Fibroblast of lung (primary cell): ENCODE measurements around the gene HTT. TPM values are rescaled to one million over a fixed set of nuclear protein-coding genes. Genes with fewer than 3 reads are reported as not detected.

Experiments used
- DNase-seq, 2 donors: peaks; one replicate each; pipeline versions ENCODE4 v3.0.0 to v3.0.0-alpha.2; 2010; ENCODE audit warnings: low read depth in 2 of 2
- H2AFZ ChIP-seq: 2 replicates; pipeline ENCODE4 v1.5.1; 2012; ENCODE audit warnings: low read length, control low read depth, inconsistent platforms
- H3K27ac ChIP-seq: 2 replicates; pipeline ENCODE4 v1.5.1; 2011; ENCODE audit warnings: low read length, control low read depth; ENCODE audit not compliant: insufficient read depth
- H3K27me3 ChIP-seq: 2 replicates; pipeline ENCODE4 v1.5.1; 2011; ENCODE audit warnings: mild to moderate bottlenecking, low read length; ENCODE audit not compliant: control insufficient read depth, insufficient read depth
- H3K36me3 ChIP-seq: 2 replicates; pipeline ENCODE4 v1.5.1; 2011; ENCODE audit warnings: low read length; ENCODE audit not compliant: control insufficient read depth, insufficient read depth
- H3K4me1 ChIP-seq: 2 replicates; pipeline ENCODE4 v1.5.1; 2011; ENCODE audit warnings: low read length; ENCODE audit not compliant: control insufficient read depth, insufficient read depth; ENCODE audit errors: extremely low read depth
- H3K4me2 ChIP-seq: 2 replicates; pipeline ENCODE4 v1.5.1; 2011; ENCODE audit warnings: low read length, control low read depth; ENCODE audit not compliant: insufficient read depth; ENCODE audit errors: extremely low read depth
- H3K4me3 ChIP-seq, 4 experiments: fragments of 200-600 bp in 1 of 4; sonication (generic) in 1 of 4; replicated peaks in 1 of 4; 2 replicates each; pipeline ENCODE4 v1.5.1; 2011 to 2016; ENCODE audit warnings: low read length in 4 of 4, low read depth in 3 of 4, mild to moderate bottlenecking in 3 of 4, control low read depth in 2 of 4, inconsistent platforms in 1 of 4, mixed read lengths in 1 of 4; ENCODE audit not compliant: insufficient read depth in 1 of 4; ENCODE audit errors: control extremely low read depth in 1 of 4
- H3K79me2 ChIP-seq: 2 replicates; pipeline ENCODE4 v1.5.1; 2012; ENCODE audit warnings: mild to moderate bottlenecking, low read length, inconsistent platforms; ENCODE audit not compliant: control insufficient read depth, insufficient read depth
- H3K9ac ChIP-seq: 2 replicates; pipeline ENCODE4 v1.5.1; 2011; ENCODE audit warnings: mild to moderate bottlenecking, low read length, control low read depth; ENCODE audit not compliant: insufficient read depth
- H3K9me3 ChIP-seq: 2 replicates; pipeline ENCODE4 v1.5.1; 2012; ENCODE audit warnings: low read depth, low read length; ENCODE audit not compliant: control insufficient read depth, insufficient read depth
- H4K20me1 ChIP-seq: 2 replicates; pipeline ENCODE4 v1.5.1; 2011; ENCODE audit warnings: low read length; ENCODE audit not compliant: control insufficient read depth, insufficient read depth; ENCODE audit errors: extremely low read depth
- EZH2 ChIP-seq: IDR thresholded peaks from 2 replicates; pipeline ENCODE4 v1.5.1; 2012; ENCODE audit warnings: low read length, control low read depth, mild to moderate bottlenecking; ENCODE audit errors: missing control alignments
- polyA plus RNA-seq, 2 donors: library from polyadenylated mRNA; depleted of rRNA in 1 of 2; stranded (reverse) in 1 of 2; unstranded in 1 of 2; fragments of >200 nt; gene quantifications; 2 replicates each; pipeline ENCODE4 v1.2.1, GENCODE V29; 2011 to 2012; ENCODE audit warnings: missing spikeins in 1 of 2
- total RNA-seq: library from RNA; depleted of rRNA; stranded (reverse); fragments of >200 nt; gene quantifications from 2 replicates; pipeline ENCODE4 v1.2.1, GENCODE V29; 2014
- TF ChIP-seq, protein P1 (sequence below), 2 donors: IDR thresholded peaks in 1 of 2; conservative IDR thresholded peaks in 1 of 2; 1 replicate in 1 of 2; 2 replicates in 1 of 2; pipeline ENCODE4 v1.5.1; 2011 to 2012; ENCODE audit warnings: low read length in 2 of 2, control low read depth in 1 of 2, inconsistent platforms in 1 of 2, low read depth in 1 of 2, mild to moderate bottlenecking in 1 of 2

HTT gene
- total and polyA plus RNA-seq, 2 donors (not counting 1 experiment from before 2014, with no cell fraction given), result 13.2 to 41.8 TPM

DNA sequence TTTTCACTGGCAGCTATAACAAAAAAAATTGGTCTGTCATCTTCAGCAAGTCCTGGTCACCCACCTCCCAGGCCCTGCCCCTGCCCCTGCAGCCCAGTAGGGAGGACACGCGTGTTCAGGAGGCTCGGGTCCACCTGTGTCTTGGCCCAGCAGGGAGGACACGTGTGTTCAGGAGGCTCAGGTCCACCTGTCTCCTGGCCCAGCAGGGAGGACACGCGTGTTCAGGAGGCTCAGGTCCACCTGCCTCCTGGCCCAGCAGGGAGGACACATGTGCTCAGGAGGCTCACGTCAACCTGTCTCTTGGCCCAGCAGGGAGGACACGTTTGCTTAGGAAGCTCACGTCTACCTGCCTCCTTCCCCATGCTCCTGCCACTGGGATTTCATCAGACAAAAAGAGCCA lies 45.0 kb upstream of the HTT start:
- DNase-seq, result no peak
- Histone ChIP-seq H4K20me1 (no peaks in the 10 kb centered on the region), H2AFZ (no peak overlapping the region), H3K4me1 (no peaks in the 10 kb centered on the region), H3K27me3 (peaks cover 3% of the 10 kb centered on the region), H3K4me2 (no peak overlapping the region), H3K9me3 (no peaks in the 10 kb centered on the region), H3K4me3 (no peak overlapping the region), H3K79me2 (no peaks in the 10 kb centered on the region), H3K9ac (no peak overlapping the region), H3K27ac (no peak overlapping the region), H3K36me3 (no peaks in the 10 kb centered on the region)
- TF ChIP-seq EZH2, result no peak
- TF ChIP-seq, protein P1, sequence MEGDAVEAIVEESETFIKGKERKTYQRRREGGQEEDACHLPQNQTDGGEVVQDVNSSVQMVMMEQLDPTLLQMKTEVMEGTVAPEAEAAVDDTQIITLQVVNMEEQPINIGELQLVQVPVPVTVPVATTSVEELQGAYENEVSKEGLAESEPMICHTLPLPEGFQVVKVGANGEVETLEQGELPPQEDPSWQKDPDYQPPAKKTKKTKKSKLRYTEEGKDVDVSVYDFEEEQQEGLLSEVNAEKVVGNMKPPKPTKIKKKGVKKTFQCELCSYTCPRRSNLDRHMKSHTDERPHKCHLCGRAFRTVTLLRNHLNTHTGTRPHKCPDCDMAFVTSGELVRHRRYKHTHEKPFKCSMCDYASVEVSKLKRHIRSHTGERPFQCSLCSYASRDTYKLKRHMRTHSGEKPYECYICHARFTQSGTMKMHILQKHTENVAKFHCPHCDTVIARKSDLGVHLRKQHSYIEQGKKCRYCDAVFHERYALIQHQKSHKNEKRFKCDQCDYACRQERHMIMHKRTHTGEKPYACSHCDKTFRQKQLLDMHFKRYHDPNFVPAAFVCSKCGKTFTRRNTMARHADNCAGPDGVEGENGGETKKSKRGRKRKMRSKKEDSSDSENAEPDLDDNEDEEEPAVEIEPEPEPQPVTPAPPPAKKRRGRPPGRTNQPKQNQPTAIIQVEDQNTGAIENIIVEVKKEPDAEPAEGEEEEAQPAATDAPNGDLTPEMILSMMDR (conservative IDR thresholded peaks at IDR 0.05 in 1 of 2, IDR thresholded peaks at IDR 0.05 in 1 of 2; ENCODE audit: low read depth in 1 of 2, low read length in 2 of 2), result no peak

DNA sequence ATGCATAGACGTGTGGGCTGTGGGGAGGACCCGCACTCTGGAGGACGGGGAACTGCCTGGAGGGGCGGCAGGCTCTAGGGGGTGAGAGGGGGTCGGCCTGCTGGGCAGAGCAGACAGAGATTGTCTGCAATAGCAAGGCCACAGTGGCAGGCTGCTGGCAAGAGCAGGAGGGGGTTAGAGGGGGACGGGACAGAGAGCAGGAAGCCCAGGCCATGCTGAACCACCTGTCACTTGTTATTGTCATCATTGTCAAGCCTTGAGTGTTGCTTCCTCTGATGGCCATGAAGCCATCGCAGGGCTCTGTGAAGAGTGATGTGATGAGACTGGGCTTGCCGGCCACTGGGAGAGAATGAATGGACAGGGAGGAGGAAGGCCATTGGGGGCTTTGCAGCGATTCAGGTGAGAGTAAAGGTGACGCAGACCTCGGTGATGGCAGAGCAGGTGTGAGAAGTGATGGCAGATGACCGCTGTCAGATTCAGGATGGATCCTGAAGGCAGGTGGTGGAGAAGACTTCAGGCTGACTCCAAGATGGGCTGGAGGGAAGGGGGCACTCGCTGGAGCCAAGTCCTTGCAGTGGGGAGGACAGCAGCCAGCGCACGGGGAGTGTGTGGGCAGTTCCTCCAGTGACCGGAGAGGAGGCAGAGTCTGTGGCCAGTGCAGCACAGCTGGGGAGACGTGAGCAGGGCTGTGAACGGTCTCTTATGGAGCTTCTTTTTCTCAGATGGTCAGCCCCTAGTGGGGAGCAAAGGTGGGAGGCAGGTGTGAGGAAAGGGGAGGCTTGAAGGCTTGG lies 43.7 kb upstream of the HTT start:
- TF ChIP-seq, protein P1 (conservative IDR thresholded peaks at IDR 0.05 in 1 of 2, IDR thresholded peaks at IDR 0.05 in 1 of 2; ENCODE audit: low read depth in 1 of 2, low read length in 2 of 2), result no peak
- TF ChIP-seq EZH2, result no peak
- H3K27me3 ChIP-seq, result peaks cover 3% of the 10 kb centered on the region
- H3K79me2 ChIP-seq, result no peaks in the 10 kb centered on the region
- no peak overlapping the region for H3K4me2 ChIP-seq
- H3K9me3 ChIP-seq, result no peaks in the 10 kb centered on the region
- H3K36me3 ChIP-seq, result no peaks in the 10 kb centered on the region
- H3K4me1 ChIP-seq, result no peaks in the 10 kb centered on the region
- H3K9ac ChIP-seq, result no peak overlapping the region
- H3K4me3 ChIP-seq, result no peak overlapping the region
- H3K27ac ChIP-seq, result no peak overlapping the region
- H2AFZ ChIP-seq, result no peak overlapping the region
- DNase-seq, result no peak
- H4K20me1 ChIP-seq, result no peaks in the 10 kb centered on the region

DNA sequence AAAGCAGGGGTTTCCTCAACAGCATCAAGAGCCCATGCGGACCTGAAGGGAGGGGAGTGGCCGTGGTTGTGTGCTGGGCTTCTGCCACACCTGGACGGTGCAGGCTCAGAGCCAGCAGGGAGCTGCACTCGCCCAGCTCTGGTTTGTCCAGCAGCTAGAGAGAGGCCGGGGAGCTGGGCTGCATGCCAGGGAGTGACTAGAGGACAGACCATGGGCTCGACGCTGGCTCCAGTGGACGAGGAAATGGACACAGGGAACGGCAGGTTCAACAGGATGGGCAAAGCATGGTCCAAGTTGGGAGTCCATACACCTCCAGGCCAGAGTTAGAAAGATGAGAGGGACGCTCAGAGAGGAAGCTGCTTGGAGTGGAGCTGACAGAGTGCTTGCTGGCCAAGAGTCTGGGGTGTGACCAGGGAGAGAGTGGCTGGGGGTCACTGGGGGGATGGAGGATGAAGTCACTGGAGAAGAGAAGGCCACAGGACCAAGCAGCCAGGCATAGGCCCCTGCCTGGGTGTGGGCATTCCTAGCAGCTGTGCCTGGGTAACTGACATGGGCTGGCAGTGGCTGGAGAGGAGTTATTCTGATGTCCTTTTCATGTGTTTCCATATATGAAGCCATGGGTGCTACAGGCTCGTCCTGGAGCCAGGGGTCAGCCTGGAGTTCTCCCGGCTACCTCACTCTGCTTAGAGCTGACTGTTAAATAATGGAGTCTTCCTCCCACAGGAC lies 43.0 kb upstream of the HTT start:
- Histone ChIP-seq H3K4me1 (no peaks in the 10 kb centered on the region), H3K4me3 (no peak overlapping the region), H3K27ac (no peak overlapping the region), H3K9me3 (no peaks in the 10 kb centered on the region), H3K9ac (no peak overlapping the region), H3K36me3 (no peaks in the 10 kb centered on the region), H3K79me2 (no peaks in the 10 kb centered on the region), H3K27me3 (peaks cover 7% of the 10 kb centered on the region), H2AFZ (no peak overlapping the region), H4K20me1 (no peaks in the 10 kb centered on the region), H3K4me2 (no peak overlapping the region)
- DNase-seq, result no peak
- no peak for TF ChIP-seq EZH2
- TF ChIP-seq, protein P1 (conservative IDR thresholded peaks at IDR 0.05 in 1 of 2, IDR thresholded peaks at IDR 0.05 in 1 of 2; ENCODE audit: low read depth in 1 of 2, low read length in 2 of 2), result no peak
